GM10266 (cell line): Measurements from ENCODE around the gene PPP1R14D.

Source experiments
- DNase-seq: peaks from one replicate; pipeline ENCODE4 v3.0.0; 2012; ENCODE audit errors: extremely low spot score
- TF ChIP-seq, protein P1 (sequence below): IDR thresholded peaks from 2 replicates; pipeline ENCODE4 v1.5.1; 2012; ENCODE audit warnings: mild to moderate bottlenecking, low read depth; ENCODE audit not compliant: control insufficient read depth, insufficient read depth; ENCODE audit errors: missing control alignments

Gene PPP1R14D

DNA sequence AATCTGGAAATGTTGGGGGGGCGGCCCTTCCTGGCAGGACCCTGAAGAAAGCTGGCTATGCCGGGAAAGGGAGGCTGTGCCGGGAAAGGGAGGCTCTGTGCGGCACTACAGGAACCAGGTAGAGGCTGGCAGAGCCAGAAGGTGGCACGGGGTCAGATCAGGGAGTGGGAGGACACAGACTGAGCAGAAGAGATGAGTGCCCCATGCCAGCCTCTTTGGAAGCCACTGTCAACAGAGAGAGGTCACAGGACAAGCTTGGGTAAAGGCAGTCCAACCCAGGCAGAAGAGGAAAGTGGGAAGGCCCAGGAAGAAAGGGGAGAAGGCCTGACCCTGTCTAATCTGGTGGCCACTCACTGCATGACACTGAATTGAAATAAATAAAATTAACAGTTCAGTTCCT lies 57.3 kb downstream of the PPP1R14D start:
- DNase-seq, result no peak
- TF ChIP-seq, protein P1, sequence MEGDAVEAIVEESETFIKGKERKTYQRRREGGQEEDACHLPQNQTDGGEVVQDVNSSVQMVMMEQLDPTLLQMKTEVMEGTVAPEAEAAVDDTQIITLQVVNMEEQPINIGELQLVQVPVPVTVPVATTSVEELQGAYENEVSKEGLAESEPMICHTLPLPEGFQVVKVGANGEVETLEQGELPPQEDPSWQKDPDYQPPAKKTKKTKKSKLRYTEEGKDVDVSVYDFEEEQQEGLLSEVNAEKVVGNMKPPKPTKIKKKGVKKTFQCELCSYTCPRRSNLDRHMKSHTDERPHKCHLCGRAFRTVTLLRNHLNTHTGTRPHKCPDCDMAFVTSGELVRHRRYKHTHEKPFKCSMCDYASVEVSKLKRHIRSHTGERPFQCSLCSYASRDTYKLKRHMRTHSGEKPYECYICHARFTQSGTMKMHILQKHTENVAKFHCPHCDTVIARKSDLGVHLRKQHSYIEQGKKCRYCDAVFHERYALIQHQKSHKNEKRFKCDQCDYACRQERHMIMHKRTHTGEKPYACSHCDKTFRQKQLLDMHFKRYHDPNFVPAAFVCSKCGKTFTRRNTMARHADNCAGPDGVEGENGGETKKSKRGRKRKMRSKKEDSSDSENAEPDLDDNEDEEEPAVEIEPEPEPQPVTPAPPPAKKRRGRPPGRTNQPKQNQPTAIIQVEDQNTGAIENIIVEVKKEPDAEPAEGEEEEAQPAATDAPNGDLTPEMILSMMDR, result no peak

DNA sequence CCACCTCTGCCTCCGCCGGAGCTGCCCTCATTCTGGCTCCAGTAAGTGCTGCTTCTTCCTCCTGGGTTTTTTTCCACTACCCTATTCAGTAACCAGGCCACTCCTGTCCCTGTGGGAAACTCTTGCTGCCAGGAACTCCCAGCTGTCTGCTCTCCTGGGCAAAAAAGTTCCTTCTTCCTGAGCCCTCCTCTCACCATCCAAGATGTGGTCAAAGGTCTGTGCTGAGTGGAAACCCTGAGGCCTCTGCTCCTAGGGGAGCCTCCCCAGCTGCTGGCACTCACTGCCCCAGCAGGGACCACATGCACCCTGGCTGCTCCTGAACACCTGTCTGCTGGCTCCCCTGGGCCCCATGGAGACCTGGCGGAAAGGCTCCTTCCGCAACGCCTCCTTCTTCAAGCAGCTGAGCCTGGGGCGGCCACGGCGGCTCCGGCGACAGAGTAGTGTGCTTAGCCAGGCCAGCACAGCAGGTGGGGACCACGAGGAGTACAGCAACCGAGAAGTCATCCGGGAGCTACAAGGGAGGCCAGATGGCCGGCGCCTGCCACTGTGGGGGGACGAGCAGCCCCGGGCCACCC lies 58.3 kb downstream of the PPP1R14D start:
- no peak for DNase-seq
- TF ChIP-seq, protein P1, result no peak

DNA sequence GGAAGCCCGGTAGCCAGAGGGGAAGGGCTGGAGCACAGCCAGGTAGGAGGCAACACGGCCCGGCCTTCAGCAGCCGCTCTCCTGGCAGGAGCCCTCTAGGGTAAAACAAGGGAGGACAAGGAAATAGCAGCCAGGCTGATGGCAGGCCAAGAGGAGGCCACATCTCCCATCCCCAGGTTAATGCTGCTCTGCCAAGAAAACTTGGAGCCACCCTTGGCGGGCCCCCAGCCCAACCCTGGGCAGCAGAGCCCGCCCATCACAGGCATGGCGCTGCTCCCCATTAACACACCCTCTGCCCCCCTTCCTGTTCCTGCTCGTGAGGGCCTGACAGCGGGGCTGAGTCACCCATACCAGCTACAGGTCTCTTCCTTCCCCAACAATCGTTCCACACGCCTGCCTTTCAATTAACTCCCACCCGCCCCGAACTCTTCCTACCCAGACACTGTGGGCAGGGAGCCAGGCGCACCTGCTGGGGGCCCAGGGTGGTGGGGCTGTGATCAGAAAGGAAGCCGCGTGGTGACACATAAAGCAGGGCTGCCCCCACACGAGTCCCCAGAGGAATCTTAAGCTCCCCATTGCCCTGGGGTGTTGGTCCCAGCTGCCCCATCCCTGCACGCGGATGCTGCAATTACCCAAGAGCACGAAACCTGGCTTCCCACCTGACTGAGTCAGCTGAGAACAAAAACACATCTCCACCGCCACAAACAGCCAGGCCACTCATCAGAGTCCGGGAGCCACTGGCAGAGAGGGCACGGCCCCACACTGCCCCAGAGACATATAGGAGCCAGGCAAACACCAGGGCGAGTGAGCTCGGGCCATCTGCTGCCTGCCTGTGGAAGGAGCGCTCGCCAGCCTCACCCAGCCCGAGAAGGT lies 59.0 kb downstream of the PPP1R14D start, which contains the start of gene C15orf62:
C15orf62 (plus strand) TSS at position 707 of the 873 bp plus-strand sequence. CDS start 516 bp downstream, outside the sequence.
- TF ChIP-seq, protein P1, result no peak
- DNase-seq, result peak; percentile 73

DNA sequence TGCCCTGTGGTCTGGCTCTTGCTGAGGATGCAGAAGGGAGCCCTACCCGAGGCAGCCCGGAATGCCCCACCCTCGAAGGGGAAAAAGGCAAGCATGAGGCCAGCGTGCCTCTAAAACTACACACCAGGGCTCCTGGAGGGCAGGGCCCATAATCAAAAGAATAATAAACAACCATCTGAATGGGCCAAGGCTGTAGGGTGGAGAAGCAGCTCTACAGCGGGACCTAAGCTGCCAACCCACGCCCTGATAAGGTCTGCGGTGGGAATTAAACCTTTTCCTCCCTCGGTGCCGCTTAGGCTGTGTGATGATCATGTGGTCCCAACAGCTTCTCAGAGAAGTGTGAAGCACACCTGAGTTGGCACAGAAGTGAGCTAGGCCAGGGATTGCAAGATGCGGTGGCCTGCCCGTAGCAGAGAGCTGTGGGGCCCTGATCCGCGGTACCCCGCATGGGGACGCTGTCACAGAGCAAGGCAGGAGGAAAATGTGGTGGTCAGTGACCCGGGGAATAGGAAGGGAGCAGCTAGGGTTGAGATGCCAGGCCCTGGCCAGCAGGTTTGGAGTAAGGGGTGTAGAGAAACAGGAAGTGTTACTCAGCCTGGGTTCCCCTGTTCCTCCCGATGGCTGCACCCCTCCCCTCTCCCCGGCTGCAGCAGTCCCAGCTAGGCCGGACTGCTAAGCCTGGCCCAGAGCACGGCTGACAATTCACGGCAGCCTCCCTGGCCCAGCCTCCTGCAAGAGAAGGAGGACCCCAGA lies 59.8 kb downstream of the PPP1R14D start:
- TF ChIP-seq, protein P1, result peak; percentile 13
- DNase-seq, result peak; percentile 63

DNA sequence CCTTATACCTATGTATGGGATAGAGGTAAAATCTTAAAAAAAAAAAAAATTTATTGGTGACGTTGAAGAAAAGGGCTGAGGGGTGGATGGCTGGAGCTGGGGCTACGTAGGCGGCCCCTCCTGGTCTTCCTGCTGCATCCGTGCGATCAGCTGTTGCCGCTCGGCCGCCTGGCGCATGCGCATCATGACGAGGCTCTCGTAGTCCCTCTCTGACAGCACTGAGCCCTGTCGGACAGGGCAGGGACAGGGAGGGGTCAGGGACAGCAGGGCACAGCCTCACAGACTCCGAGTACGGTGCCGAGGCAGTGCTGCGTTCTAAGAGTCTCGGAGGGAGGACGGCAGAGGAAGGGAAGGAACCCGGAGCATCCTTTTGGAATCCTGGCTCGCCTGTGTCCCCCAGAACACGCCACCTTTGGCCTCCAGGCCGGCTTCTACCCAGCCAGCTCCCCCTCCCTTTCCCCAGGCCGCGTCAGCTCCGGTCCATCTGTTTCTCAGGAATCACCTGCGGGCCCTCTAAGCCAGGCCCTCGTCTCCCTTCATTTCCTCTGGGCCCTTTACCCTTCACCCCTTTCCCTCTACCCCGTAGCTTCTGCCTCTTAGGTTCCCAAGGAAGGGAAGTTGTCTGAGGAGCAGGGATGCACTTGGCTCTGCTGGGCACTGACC lies 60.5 kb downstream of the PPP1R14D start:
- no peak for DNase-seq
- TF ChIP-seq, protein P1, result no peak

DNA sequence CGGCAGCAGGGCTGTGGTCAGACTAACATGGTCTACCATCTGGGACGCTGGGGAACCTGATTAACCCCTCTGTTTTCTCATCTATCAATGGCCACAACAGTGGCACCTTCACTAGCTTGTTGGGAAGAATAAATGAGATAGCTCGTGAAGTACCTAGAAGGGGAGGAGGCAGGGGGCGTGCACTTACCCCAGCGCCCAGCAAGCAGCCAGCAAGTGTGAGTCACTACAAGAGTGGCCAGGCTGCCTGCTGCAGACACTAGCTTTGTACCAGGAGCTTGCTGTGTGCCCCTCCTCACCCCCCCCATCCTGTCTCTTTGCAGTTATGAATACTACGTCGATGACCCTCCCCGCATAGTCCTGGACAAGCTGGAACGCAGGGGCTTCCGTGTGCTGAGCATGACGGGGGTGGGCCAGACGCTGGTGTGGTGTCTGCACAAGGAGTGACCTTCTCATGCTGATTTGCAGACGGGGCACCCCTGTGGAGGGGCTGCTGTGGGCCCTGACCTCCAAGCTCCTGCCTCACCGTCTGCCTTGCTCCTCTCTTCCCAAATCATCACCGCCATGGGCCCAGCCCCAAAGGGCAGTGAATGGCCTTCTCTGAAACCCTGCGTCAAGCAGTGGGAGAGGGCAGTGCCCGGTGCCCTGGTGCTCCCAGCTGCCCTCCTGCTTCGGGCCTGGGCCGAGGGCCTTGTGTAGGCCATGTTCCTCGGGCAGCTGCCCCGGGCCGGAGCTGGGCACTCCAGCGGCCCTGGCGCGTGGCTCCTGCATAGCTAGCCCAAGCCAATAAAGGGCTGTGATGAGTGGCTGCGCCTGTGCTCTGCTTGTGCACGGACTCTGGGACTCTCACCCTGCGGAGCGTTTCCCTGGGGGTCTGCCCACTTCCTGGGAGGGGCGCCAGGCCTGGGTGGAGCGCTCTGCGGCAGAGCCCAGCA lies 61.3 kb downstream of the PPP1R14D start:
- TF ChIP-seq, protein P1, result no peak
- DNase-seq, result no peak
